GM18508 (cell line): ENCODE measurements around the gene DAGLA.
"Not testable (repeated sequence)": the region's sequence is repeated elsewhere in the genome, so short reads cannot be mapped to it uniquely, and the experiment has no call there.

ENCODE experiments used
- ATAC-seq: cut with Tn5 transposase; IDR thresholded peaks from one replicate; pipeline ENCODE4 v1.9.1; 2021; ENCODE audit warnings: moderate number of reproducible peaks; ENCODE audit not compliant: insufficient read depth, unreplicated experiment

The DAGLA gene, protein sequence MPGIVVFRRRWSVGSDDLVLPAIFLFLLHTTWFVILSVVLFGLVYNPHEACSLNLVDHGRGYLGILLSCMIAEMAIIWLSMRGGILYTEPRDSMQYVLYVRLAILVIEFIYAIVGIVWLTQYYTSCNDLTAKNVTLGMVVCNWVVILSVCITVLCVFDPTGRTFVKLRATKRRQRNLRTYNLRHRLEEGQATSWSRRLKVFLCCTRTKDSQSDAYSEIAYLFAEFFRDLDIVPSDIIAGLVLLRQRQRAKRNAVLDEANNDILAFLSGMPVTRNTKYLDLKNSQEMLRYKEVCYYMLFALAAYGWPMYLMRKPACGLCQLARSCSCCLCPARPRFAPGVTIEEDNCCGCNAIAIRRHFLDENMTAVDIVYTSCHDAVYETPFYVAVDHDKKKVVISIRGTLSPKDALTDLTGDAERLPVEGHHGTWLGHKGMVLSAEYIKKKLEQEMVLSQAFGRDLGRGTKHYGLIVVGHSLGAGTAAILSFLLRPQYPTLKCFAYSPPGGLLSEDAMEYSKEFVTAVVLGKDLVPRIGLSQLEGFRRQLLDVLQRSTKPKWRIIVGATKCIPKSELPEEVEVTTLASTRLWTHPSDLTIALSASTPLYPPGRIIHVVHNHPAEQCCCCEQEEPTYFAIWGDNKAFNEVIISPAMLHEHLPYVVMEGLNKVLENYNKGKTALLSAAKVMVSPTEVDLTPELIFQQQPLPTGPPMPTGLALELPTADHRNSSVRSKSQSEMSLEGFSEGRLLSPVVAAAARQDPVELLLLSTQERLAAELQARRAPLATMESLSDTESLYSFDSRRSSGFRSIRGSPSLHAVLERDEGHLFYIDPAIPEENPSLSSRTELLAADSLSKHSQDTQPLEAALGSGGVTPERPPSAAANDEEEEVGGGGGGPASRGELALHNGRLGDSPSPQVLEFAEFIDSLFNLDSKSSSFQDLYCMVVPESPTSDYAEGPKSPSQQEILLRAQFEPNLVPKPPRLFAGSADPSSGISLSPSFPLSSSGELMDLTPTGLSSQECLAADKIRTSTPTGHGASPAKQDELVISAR

DNA sequence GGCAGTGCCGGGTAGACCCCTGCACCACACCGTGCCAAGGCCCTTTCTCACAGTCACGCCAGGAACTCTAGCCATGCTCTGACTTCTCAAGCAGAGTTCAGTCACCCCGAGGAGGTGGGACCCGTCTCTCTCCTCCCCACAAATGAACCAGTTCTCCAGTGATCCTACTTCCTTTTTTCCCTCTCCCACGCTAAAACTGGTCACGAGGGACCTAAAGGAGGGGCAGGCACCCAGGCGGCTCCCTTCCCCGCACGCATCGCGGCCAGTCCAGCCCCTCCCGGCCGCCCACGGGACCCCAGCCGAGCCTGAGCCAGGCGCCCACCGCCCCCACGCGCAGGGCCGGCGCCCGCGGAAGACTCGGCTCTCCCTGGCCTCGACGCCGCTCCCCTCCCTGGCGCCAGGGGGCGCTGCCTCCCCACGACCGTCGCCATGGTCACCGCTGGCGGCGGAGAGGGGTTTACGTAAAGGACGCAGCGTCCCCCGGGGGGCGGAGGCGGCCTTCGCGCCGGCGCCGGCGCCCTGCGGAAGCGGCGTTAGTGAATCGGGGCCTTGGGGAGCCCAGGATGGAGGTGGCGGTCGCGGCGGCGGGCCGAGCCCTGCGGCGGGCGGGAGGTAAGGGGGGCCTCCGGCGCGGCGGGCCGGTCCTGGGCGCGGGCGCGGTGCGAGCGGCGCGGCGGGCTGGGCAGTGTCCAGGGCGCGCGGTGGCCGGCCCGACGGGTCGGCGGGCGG lies at the start of gene DAGLA:
Gene DAGLA, plus strand, starts transcription at position 499 of the 729 bp plus-strand sequence. CDS start 39,765 bp downstream, outside the sequence.
- no peak for ATAC-seq

- no peak for ATAC-seq
Observed at GRCh38 chr11:61632096-61632495, 48.1 kb upstream of the DAGLA start.

DNA sequence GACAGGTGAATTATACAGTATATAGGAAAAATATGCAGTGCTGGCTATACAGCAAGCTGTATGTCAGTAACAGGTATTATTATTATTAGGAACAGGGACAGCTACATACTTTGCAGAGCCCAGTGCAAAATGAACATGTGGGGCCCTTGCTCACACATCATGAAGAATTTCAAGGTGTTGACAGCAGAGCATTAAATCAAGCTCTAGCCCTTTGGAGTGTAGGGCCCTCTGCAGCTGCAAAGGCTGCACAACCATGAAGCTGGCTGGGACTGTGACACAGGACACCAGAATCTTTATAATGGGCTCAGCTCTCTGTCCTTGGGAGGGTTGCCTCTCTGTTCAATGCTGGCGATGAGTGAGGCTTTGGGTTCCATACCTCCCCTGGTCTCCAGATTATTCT lies 44.9 kb upstream of the DAGLA start:
- ATAC-seq, result no peak

GRCh38 chr11:61635787-61636186 lies 44.4 kb upstream of the DAGLA start:
- no peak for ATAC-seq

- no peak for ATAC-seq
Observed at GRCh38 chr11:61636676-61637075, 43.5 kb upstream of the DAGLA start.

GRCh38 chr11:61637277-61637676 lies 42.9 kb upstream of the DAGLA start:
- no peak for ATAC-seq

GRCh38 chr11:61639816-61640443 lies 40.3 kb upstream of the DAGLA start:
- no peak for ATAC-seq

DNA sequence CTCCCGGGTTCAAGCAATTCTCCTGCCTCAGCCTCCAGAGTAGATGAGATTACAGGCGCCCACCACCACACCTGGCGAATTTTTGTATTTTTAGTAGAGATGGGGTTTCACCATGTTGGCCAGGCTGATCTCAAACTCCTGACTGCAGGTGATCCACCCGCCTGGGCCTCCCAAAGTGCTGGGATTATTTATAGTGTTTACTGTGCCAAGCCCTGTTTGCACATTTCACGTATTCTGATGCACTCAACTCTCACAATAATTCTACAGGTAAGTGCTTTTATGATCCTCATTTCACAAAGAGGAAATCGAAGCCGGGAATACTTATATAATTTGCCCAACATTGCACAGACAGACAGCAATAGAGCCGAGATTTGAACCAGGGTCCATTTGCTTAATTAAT lies 38.0 kb upstream of the DAGLA start:
- ATAC-seq, result no peak

DNA sequence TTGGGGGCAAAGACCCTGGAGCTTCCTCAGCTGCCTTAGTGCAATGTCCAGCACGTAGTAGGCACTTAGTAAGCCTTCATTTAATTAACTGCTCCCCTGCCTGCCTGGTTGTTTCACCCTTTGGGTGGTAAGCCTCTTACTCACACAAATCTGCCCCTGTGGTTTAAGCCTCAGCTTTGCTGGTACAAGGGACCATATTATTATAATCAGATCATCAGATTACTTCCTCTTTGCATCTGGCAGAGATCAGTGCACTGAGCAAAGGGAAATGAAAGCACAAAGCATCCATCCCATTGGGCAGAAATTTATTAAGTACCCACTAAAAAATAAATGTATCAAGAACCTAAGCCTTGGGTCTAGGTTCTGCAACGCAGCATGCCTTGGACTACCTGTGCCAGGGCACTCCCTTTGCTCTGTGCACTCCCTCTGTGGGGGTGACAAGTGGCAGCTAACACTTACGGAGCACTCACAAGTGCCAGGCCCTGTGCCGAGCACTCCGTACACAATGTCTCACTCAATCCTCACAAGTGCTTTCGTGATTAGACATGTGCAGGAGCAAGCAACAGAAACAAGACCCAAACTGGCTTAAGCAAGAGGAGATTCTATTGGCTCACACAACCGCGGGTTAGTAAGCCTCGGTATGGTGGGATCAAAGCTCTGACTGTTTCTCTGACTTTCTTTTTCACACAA lies 34.9 kb upstream of the DAGLA start:
- ATAC-seq, result no peak

- ATAC-seq, result no peak
Observed at GRCh38 chr11:61647529-61647928, 32.7 kb upstream of the DAGLA start.

- no peak for ATAC-seq
Observed at GRCh38 chr11:61650781-61651571, 29.2 kb upstream of the DAGLA start.

DNA sequence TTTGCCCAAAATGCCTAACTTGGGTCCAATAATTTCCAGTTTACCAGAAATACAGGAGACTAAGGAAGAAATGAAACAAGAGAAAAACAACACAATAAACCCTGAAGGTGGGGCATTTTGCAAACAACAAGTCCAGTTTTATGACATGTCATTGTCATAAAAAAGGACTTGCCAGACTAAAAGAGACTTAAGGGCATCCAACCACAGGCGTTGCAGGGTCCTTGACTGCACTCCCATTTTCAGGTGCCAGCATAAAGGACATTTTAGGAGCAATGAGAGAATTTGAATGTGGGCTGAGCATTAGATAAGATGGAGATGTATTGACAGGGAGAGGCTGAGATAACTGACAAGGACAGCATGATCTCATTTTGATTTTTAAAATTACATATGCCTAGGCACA lies 28.1 kb upstream of the DAGLA start:
- no peak for ATAC-seq

DNA sequence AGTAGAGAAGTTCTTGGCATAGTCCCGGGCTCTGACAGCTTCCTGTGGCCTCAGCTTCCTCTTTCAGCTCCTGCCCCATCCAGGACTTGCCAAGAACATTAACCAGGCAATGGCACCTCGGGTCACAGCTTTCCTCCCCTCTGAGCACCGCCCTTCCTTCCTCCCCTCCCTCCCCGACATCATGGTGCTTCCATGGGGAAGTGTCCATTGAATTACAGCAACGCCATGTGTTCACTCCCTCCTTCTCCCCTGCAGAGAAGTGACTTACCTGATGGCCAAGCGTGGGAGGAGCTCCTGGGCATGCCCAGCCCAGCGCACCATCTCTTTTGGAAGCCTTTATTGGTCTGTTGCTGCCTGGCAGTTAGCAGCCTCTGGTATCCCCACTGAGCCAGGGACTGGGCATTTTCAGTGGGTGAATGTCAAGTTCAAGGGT lies 25.8 kb upstream of the DAGLA start:
- no peak for ATAC-seq

DNA sequence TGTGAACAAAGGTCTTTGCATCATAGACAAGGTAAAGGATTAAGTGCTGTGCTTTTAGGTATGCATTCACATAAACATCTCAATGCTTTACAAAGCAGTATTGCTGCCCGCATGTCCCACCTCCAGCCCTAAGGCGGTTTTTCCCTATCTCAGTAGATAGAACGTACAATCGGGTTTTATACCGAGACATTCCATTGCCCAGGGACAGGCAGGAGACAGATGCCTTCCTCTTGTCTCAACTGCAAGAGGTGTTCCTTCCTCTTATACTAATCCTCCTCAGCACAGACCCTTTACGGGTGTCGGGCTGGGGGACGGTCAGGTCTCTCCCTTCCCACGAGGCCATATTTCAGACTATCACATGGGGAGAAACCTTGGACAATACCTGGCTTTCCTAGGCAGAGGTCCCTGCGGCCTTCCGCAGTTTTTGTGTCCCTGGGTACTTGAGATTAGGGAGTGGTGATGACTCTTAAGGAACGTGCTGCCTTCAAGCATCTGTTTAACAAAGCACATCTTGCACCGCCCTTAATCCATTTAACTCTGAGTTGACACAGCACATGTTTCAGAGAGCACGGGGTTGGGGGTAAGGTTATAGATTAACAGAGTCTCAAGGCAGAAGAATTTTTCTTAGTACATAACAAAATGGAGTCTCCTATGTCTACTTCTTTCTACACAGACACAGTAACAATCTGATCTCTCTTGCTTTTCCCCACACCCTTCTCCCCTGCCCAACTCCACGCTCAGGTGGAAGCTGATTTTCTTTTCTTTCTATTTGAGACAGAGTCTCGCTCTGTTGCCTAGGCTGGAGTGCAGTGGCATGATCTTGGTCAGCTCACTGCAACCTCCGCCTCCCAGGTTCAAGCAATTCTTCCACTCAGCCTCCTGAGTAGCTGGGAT lies 24.7 kb upstream of the DAGLA start:
- not testable (repeated sequence) for ATAC-seq

DNA sequence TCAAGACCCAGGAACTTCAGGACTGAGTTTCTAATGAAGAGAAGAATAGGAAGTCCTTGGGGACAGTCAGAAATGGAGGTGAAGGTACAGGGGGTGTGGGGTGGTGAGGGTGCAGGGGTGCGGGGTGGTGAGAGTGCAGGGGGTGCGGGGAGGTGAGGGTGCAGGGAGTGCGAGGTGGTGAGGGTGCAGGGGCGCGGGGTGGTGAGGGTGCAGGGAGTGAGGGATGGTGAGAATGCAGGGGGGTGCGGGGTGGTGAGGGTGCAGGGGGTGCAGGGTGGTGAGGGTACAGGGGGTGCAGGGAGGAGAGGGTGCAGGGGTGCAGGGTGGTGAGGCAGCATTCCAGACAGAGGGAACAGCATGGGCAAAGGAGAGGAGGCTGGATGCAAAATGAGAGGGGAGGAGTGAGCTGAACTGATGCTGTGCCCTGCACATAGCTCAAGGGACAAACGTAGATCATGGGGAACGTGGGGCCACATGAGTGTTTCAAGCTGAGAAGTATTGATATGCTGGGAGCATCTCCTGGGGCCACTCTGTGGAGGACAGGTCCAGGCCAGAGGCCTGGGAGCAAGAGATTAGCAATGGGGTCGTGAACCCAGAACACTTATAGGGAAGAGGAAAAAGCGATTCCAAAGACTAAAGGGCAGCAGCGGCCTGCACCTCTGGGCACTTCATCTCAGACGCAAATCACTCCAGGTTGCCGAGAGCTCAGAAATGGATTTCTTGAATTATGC lies 23.7 kb upstream of the DAGLA start:
- ATAC-seq, result no peak

- ATAC-seq, result no peak
Observed at GRCh38 chr11:61657566-61658290, 22.5 kb upstream of the DAGLA start.
